ENCODE data around the gene LDAH.

Gene LDAH

GRCh38 chr2:20638646-20639430 is 184.1 kb downstream of the LDAH start:
- no peak for DNase-seq (ENCODE audit: low read depth, low spot score)

- no peak for DNase-seq (ENCODE audit: low read depth, low spot score)
Measured at GRCh38 chr2:20638014-20638413, 184.9 kb downstream of the LDAH start.

GRCh38 chr2:20637147-20637546 is 185.8 kb downstream of the LDAH start:
- DNase-seq (ENCODE audit: low read depth, low spot score): no peak

- DNase-seq (ENCODE audit: low read depth, low spot score): no peak
Measured at GRCh38 chr2:20635675-20636584, 187.0 kb downstream of the LDAH start.

- DNase-seq (ENCODE audit: low read depth, low spot score): no peak
Measured at GRCh38 chr2:20635113-20635510, 187.8 kb downstream of the LDAH start.

GRCh38 chr2:20634507-20635112 is 188.3 kb downstream of the LDAH start:
- DNase-seq (ENCODE audit: low read depth, low spot score): no peak
